Activated T-cell treated with anti-CD3 and anti-CD28 coated beads, Interleukin-2, amount 50 U/mL, for 24 hours (primary cell): Measurements from ENCODE around the gene SIX6.
"Not testable (repeated sequence)": the region's sequence is repeated elsewhere in the genome, so short reads cannot be mapped to it uniquely, and the experiment has no call there.

ENCODE experiments used
- DNase-seq: peaks from one replicate; pipeline ENCODE4 v3.0.0-alpha.2; 2020
- H3K27ac Mint-ChIP-seq: 2 replicates; pipeline ENCODE4 v1.8.0; 2020; ENCODE audit warnings: mild to moderate bottlenecking, mixed read lengths
- H3K27me3 Mint-ChIP-seq: 2 replicates; pipeline ENCODE4 v1.8.0; 2020; ENCODE audit warnings: mixed read lengths
- H3K36me3 Mint-ChIP-seq: 2 replicates; pipeline ENCODE4 v1.8.0; 2020; ENCODE audit warnings: low read depth, mixed read lengths
- H3K4me1 Mint-ChIP-seq: 2 replicates; pipeline ENCODE4 v1.8.0; 2020; ENCODE audit warnings: low read depth, mixed read lengths
- H3K4me3 Mint-ChIP-seq: 2 replicates; pipeline ENCODE4 v1.8.0; 2020; ENCODE audit warnings: mild to moderate bottlenecking, moderate library complexity, mixed read lengths
- H3K9me3 Mint-ChIP-seq: 2 replicates; pipeline ENCODE4 v1.8.0; 2020; ENCODE audit warnings: mixed read lengths

Gene SIX6

GRCh38 chr14:60508707-60509437, at the start of gene SIX6:
Gene SIX6, plus strand, starts transcription at chr14:60509146. Its CDS starts 253 bp downstream, at chr14:60509399.
- Mint-ChIP-seq H3K4me3 (peak within 1 kb of the TSS; percentile 27), H3K27me3 (peaks cover 96% of the 10 kb centered on the region), H3K36me3 (no peaks in the 10 kb centered on the region), H3K27ac (peak within 1 kb of the TSS; percentile 29), H3K4me1 (peaks cover 28% of the 10 kb centered on the region), H3K9me3 (no peaks in the 10 kb centered on the region)
- peak; percentile 38 for DNase-seq

- not testable (repeated sequence) for H3K4me1 Mint-ChIP-seq, DNase-seq
These were observed 28.7 kb upstream of the SIX6 start for GRCh38 chr14:60480248-60480647.

GRCh38 chr14:60482743-60483142, 26.2 kb upstream of the SIX6 start:
- no peak for DNase-seq
- Mint-ChIP-seq H3K9me3 (peaks cover 11% of the 10 kb centered on the region), H3K4me3 (no peak overlapping the region), H3K27ac (no peak overlapping the region), H3K4me1 (peaks cover 5% of the 10 kb centered on the region), H3K36me3 (no peaks in the 10 kb centered on the region), H3K27me3 (peaks cover 30% of the 10 kb centered on the region)

More at GRCh38 chr14:60480248-60480647, 28.7 kb upstream of the SIX6 start:
- not testable (repeated sequence) for H3K4me3 Mint-ChIP-seq, H3K9me3 Mint-ChIP-seq, H3K27ac Mint-ChIP-seq, H3K36me3 Mint-ChIP-seq
- H3K27me3 Mint-ChIP-seq: peaks cover 43% of the 10 kb centered on the region

- Mint-ChIP-seq H3K4me3 (peak overlapping the region; percentile 40), H3K27ac (no peak overlapping the region), H3K4me1 (peaks cover 5% of the 10 kb centered on the region), H3K36me3 (no peaks in the 10 kb centered on the region), H3K27me3 (peaks cover 24% of the 10 kb centered on the region), H3K9me3 (peaks cover 7% of the 10 kb centered on the region)
- DNase-seq: no peak
These were observed 23.8 kb upstream of the SIX6 start for GRCh38 chr14:60485057-60485597.

GRCh38 chr14:60485598-60486251, 23.2 kb upstream of the SIX6 start, which contains the start of gene C14orf39:
Gene C14orf39, minus strand, starts transcription at chr14:60486063. Its CDS starts 985 bp downstream, at chr14:60485078.
- peaks cover 4% of the 10 kb centered on the region for H3K9me3 Mint-ChIP-seq
- DNase-seq: peak; percentile 42
- H3K27ac Mint-ChIP-seq: no peak within 1 kb of the TSS
- no peaks in the 10 kb centered on the region for H3K36me3 Mint-ChIP-seq
- H3K4me3 Mint-ChIP-seq: peak within 1 kb of the TSS; percentile 40
- peaks cover 19% of the 10 kb centered on the region for H3K27me3 Mint-ChIP-seq
- peaks cover 5% of the 10 kb centered on the region for H3K4me1 Mint-ChIP-seq

- H3K27me3 Mint-ChIP-seq: peaks cover 23% of the 10 kb centered on the region
These were observed 21.7 kb upstream of the SIX6 start for GRCh38 chr14:60487211-60487610.

GRCh38 chr14:60488175-60488574, 20.8 kb upstream of the SIX6 start:
- Mint-ChIP-seq H3K4me3 (no peak overlapping the region), H3K4me1 (peaks cover 5% of the 10 kb centered on the region)

More at GRCh38 chr14:60487211-60487610, 21.7 kb upstream of the SIX6 start:
- Mint-ChIP-seq H3K27ac (no peak overlapping the region), H3K9me3 (peaks cover 2% of the 10 kb centered on the region), H3K36me3 (no peaks in the 10 kb centered on the region), H3K4me3 (no peak overlapping the region), H3K4me1 (peaks cover 5% of the 10 kb centered on the region)
- no peak for DNase-seq

GRCh38 chr14:60490270-60490669, 18.7 kb upstream of the SIX6 start:
- Mint-ChIP-seq H3K27me3 (peaks cover 20% of the 10 kb centered on the region), H3K4me3 (no peak overlapping the region), H3K9me3 (peaks cover 2% of the 10 kb centered on the region), H3K36me3 (no peaks in the 10 kb centered on the region), H3K4me1 (peaks cover 4% of the 10 kb centered on the region), H3K27ac (no peak overlapping the region)
- no peak for DNase-seq

More at GRCh38 chr14:60488175-60488574, 20.8 kb upstream of the SIX6 start:
- H3K9me3 Mint-ChIP-seq: peaks cover 2% of the 10 kb centered on the region
- no peak for DNase-seq
- H3K36me3 Mint-ChIP-seq: no peaks in the 10 kb centered on the region
- no peak overlapping the region for H3K27ac Mint-ChIP-seq
- peaks cover 18% of the 10 kb centered on the region for H3K27me3 Mint-ChIP-seq

GRCh38 chr14:60495946-60496345, 13.0 kb upstream of the SIX6 start:
- Mint-ChIP-seq H3K4me1 (no peaks in the 10 kb centered on the region), H3K36me3 (no peaks in the 10 kb centered on the region), H3K4me3 (no peak overlapping the region), H3K27me3 (peaks cover 54% of the 10 kb centered on the region), H3K27ac (no peak overlapping the region), H3K9me3 (no peaks in the 10 kb centered on the region)
- DNase-seq: no peak

GRCh38 chr14:60502541-60502940, 6.4 kb upstream of the SIX6 start:
- H3K27me3 Mint-ChIP-seq: peaks cover 78% of the 10 kb centered on the region
- H3K36me3 Mint-ChIP-seq: no peaks in the 10 kb centered on the region
- H3K27ac Mint-ChIP-seq: no peak overlapping the region
- no peaks in the 10 kb centered on the region for H3K9me3 Mint-ChIP-seq
- peaks cover 5% of the 10 kb centered on the region for H3K4me1 Mint-ChIP-seq
- H3K4me3 Mint-ChIP-seq: no peak overlapping the region
- no peak for DNase-seq

- Mint-ChIP-seq H3K9me3 (no peaks in the 10 kb centered on the region), H3K27ac (no peak overlapping the region), H3K4me1 (peaks cover 22% of the 10 kb centered on the region), H3K36me3 (no peaks in the 10 kb centered on the region), H3K27me3 (peaks cover 94% of the 10 kb centered on the region), H3K4me3 (no peak overlapping the region)
- DNase-seq: no peak
These were observed 3.5 kb upstream of the SIX6 start for GRCh38 chr14:60505448-60505847.

GRCh38 chr14:60506010-60506409, 2.9 kb upstream of the SIX6 start:
- peaks cover 95% of the 10 kb centered on the region for H3K27me3 Mint-ChIP-seq
- H3K36me3 Mint-ChIP-seq: no peaks in the 10 kb centered on the region
- H3K4me1 Mint-ChIP-seq: peaks cover 27% of the 10 kb centered on the region
- H3K27ac Mint-ChIP-seq: no peak overlapping the region
- H3K4me3 Mint-ChIP-seq: no peak overlapping the region
- H3K9me3 Mint-ChIP-seq: no peaks in the 10 kb centered on the region
- no peak for DNase-seq

GRCh38 chr14:60506462-60506984, 2.4 kb upstream of the SIX6 start:
- H3K4me3 Mint-ChIP-seq: no peak overlapping the region
- DNase-seq: no peak
- peaks cover 95% of the 10 kb centered on the region for H3K27me3 Mint-ChIP-seq
- H3K36me3 Mint-ChIP-seq: no peaks in the 10 kb centered on the region
- peaks cover 28% of the 10 kb centered on the region for H3K4me1 Mint-ChIP-seq
- no peak overlapping the region for H3K27ac Mint-ChIP-seq
- no peaks in the 10 kb centered on the region for H3K9me3 Mint-ChIP-seq

GRCh38 chr14:60506985-60507829, 1.7 kb upstream of the SIX6 start:
- H3K36me3 Mint-ChIP-seq: no peaks in the 10 kb centered on the region
- no peak overlapping the region for H3K4me3 Mint-ChIP-seq
- no peak overlapping the region for H3K27ac Mint-ChIP-seq
- no peaks in the 10 kb centered on the region for H3K9me3 Mint-ChIP-seq
- peaks cover 28% of the 10 kb centered on the region for H3K4me1 Mint-ChIP-seq
- DNase-seq: no peak
- H3K27me3 Mint-ChIP-seq: peaks cover 95% of the 10 kb centered on the region
